HG03159 (cell line): ENCODE results near the gene CHTF18.

Experiments used
- ATAC-seq: cut with Tn5 transposase; IDR thresholded peaks from one replicate; pipeline ENCODE4 v1.9.1; 2021; ENCODE audit warnings: mild to moderate bottlenecking, moderate library complexity; ENCODE audit not compliant: unreplicated experiment

Gene CHTF18

DNA sequence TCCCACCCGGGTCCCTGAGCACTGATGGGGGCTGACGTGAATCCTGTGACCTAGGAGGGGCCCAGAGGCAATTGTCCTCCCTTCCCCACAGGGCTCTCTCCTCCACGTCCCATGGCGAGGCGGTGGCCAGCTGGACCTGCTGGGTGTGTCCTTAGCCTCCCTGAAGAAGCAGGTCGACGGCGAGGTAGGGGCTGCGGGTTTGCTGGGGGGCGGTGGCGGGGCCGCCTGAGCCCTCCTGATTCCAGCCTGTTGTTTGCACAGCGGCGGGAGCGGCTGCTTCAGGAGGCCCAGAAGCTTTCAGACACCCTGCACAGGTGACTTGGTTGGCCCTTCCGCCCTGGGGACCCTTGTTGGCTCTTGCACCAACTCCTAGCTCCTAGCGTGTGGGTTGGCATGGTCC, 1.7 kb downstream of the CHTF18 start:
- no peak for ATAC-seq

DNA sequence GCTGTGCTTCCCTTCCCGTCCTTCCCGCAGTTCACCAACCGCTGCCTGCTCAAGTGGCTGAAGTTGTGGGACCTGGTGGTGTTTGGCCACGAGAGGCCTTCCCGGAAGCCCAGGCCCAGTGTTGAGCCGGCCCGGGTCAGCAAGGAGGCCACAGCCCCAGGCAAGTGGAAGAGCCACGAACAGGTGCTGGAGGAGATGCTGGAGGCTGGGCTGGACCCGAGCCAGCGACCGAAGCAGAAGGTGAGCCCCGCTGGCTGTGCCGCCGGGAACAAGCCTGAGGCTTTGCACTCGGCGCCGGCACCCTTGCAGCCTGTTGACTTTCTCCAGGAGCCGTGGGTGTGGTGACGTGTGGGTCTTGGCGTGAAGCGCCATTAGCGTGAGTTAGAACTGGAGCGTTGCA, 2.7 kb downstream of the CHTF18 start:
- no peak for ATAC-seq

DNA sequence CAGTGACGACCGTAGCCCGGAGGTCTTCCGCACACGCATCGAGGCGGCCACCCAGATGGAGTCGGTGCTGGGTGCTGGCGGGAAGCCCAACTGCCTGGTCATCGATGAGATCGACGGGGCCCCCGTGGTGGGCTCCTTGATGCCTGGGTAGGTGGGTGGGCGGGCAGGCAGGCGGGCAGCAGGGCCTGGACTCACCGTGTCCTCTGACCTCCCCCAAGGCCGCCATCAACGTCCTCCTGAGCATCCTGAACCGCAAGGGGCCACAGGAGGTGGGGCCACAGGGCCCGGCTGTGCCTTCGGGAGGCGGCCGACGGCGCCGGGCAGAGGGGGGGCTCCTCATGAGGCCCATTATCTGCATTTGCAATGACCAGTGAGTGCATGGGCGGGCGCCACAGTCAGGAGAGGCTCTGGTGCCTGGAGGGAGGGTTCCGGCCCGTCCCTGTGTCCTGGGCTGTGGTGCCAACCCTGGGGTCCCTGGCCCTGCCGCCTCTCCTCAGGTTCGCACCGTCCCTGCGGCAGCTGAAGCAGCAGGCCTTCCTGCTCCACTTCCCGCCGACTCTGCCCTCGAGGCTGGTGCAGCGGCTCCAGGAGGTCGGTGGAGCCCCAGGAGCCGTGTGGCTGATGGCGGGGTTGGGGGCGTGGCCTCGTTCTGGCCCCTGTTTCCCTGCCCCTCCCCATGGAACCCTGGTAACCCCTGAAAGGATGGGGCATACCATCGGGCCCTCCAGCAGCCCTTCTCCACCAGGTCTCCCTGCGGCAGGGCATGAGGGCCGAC, 4.0 kb downstream of the CHTF18 start:
- no peak for ATAC-seq

DNA sequence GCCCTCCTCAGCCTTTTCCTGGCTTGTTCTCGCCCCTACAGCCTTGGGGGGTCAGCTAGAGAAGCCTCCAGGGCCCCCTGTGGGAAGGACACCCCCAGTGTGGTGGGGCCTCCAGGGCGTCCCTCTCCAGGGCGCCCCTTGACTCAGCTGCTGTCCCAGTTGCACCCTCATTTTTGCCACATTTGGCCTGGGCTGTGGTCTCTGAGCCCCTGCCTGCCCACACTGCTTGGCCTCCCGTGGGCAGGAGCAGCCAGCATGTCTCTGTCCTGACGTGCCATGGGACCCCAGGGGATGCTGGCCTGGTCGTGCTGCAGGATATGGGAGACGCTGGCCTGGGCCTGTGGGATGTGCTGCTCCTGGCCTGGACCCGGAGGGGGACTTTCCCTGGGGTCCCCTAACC, 5.0 kb downstream of the CHTF18 start:
- no peak for ATAC-seq

DNA sequence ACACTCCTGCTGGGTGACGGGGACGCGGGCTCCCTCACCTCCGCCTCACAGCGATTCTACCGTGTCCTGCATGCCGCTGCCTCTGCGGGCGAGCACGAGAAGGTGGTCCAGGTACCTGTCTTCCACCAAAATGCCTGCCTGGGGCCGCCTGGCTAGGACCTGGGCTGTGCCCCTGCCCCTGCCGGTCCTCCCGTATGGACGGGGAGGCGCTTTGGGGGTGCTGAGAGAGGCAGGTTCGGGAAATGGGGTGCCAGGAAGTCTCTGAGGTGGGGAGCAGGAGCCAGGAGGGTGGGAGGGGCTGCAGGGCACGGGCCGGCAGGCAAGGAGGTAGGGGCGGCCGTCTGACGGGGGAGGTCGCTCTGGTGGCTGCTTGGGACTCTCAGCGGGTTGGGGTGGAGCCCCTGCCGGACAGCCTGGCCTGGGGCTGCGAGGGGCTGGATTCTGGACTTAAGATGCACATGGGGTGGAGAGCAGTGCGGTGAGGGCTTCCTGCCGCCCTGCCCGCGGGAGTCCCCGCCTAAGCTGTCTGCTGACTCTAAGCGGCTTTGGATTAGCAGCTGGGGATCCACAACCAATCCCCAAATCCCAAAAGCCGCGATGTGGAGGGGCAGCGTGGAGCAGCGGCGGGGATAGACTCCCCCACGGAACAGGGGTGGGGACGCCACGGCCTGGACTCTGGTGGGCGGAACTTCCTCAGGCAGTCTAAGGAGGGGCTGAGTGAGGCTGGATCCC, 5.8 kb downstream of the CHTF18 start:
- no peak for ATAC-seq

DNA sequence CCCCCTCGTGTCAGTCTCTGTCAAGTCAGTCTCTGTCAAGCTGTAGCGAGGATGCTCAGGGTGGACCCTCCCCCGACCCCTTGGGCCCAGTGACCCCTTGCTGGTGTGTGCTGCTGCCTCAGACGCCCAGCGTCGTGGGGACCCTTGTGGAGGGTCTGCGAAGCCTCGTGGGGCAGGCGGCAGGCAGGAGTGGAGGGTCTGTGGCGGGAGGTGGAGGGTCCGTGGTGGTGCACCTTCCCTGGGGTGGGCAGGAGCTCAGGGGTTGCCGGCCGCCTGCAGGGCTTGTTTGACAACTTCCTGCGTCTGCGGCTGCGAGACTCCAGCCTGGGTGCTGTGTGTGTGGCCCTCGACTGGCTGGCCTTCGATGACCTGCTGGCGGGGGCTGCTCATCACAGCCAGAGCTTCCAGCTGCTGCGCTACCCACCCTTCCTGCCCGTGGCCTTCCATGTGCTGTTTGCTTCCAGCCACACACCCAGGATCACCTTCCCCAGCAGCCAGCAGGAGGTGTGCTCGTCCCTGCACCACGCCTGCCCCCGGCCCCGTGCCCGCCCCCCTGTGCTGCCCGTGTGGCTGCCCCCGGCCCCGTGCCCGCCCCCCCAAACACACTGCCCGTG, 6.5 kb downstream of the CHTF18 start:
- no peak for ATAC-seq

DNA sequence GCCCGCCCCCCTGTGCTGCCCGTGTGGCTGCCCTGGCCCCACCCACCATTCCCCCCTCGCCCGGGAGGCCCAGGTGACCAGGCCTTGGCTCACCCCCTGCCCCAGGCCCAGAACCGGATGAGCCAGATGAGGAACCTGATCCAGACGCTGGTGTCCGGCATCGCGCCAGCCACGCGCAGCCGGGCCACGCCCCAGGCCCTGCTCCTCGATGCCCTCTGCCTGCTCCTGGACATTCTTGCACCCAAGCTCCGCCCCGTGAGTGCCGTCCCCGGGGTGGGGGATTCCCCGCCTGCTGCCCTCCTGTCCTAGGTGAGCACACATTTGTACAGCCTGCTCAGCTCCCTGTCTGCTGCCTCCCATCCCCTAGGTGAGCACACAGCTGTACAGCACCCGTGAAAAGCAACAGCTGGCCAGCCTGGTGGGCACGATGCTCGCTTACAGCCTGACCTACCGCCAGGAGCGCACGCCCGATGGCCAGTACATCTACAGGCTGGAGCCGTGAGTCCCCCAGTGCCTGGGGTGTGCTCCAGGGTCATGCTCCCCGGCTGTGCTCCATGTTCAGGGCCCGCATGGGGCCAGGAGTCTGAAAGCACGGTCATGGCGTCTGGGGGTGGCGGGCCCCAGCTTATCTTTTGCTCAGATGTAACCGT, 7.3 kb downstream of the CHTF18 start:
- ATAC-seq: no peak

DNA sequence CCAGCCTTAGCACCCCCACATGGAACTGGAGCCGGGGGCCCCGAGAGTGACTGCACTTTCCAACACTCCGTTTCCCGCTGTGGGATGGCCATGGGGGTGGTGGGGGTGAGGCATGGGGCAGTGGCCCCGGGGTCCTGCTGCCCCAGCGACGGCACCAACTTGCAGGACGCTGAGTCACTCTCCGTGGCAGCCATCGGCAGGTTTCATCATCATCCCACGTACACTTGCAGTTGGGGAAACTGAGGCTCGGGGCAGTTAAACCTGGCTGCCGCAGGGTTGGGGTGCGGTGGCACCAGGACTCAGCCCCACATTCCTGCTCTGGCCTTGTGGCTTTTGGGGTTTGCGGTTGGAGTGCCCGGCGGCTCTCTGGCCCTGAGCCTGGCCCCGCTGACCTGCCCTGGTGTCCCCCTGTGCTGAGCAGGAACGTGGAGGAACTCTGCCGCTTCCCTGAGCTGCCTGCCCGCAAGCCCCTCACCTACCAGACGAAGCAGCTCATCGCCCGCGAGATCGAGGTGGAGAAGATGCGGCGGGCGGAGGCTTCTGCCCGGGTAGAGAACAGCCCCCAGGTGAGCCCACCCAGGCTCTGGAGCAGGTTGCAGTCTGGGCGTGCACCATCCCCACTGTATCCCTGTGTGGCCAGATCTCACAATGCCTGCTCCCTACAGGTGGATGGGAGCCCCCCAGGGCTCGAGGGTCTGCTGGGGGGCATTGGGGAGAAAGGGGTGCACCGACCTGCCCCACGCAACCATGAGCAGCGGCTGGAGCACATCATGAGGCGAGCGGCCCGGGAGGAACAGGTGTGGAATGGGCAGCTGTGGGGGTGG, 8.1 kb downstream of the CHTF18 start:
- ATAC-seq: no peak

DNA sequence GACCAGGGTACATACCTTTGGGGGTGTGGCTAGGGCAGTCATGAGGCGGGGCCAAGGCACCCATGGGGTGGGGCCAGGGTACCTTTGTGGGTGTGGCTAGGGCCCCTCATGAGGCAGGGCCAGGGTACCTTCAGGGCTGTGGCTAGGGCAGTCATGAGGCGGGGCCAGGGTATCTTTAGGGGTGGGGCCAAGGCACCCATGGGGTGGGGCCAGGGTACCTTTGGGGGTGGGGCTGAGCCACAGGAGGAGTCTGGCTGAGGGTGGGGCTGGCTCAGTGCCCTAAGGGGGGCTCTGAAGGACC, 8.7 kb downstream of the CHTF18 start:
- ATAC-seq: no peak

DNA sequence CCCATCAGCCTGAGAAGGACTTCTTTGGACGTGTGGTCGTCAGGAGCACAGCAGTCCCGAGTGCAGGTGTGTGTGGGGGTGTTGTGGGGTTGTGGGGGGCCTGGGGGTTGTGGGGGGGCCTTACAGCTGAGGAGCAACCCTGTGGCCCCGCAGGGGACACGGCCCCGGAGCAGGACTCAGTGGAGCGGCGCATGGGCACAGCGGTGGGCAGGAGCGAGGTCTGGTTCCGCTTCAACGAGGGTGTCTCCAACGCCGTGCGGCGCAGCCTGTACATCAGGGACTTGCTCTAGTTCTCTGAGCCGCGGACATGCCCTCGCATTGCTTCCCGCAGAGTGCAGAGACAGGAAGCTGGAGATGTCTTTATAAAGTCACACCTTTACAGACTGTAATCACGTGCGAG, 9.3 kb downstream of the CHTF18 start:
- no peak for ATAC-seq

DNA sequence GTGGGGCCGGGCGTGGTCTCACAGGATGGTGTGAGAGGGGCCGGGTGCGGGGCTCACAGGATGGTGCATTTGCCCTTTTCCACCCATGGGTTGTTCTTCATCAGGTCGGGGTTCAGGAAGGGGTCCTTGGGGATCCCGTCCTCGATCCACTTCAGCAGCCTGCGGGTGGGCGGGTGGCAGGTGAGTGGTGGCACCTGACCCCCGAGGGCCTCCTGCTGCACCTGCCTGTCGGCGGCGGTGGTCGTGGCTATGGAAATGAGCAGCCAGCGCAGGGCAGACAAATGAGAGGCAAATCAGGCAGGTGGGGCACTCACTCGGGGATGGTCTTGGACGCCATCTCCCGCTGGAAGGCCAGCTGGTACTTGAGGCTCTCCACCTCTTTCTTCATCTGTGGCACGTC, 10.2 kb downstream of the CHTF18 start:
- ATAC-seq: no peak

DNA sequence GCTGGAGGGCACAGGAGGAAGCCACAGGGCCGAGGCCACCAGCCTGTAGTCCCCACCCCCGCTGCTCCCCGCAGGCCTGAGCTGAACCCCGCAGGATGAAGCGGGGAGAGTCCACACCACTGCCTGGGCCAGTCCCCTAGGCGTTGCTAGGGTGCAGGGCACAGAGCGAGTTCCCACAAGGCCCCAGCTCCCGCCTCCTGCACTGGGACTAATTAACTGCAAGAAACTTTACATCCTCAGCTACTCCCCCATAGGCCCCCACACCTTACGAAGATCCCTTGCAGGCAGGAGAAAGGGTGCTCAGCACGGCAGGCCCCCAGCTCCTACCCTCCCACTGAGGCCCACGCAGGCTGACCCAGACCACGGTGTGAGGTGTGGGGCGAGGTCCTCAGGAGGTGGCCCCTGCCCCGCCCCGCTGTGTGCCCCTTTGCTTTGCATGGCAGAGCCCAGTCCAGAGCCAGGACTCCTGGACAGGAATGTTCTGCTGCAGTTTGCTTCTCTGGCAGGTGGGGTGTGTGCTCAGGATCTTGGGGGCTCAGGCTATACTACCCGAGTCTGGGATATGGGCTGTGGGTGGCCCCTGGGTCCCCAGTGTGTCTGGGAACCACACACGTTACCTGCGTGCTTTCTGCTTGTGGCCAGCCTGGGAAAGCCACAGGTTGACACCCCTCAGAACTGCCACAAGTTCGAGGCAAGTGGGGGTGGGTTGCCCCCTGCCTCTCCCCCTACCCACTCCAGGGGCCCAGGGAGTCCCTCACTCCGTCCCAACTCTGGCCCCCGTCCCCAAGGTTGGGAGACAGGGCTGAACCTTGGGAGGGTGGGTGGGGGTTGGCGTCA, 10.9 kb downstream of the CHTF18 start:
- no peak for ATAC-seq

DNA sequence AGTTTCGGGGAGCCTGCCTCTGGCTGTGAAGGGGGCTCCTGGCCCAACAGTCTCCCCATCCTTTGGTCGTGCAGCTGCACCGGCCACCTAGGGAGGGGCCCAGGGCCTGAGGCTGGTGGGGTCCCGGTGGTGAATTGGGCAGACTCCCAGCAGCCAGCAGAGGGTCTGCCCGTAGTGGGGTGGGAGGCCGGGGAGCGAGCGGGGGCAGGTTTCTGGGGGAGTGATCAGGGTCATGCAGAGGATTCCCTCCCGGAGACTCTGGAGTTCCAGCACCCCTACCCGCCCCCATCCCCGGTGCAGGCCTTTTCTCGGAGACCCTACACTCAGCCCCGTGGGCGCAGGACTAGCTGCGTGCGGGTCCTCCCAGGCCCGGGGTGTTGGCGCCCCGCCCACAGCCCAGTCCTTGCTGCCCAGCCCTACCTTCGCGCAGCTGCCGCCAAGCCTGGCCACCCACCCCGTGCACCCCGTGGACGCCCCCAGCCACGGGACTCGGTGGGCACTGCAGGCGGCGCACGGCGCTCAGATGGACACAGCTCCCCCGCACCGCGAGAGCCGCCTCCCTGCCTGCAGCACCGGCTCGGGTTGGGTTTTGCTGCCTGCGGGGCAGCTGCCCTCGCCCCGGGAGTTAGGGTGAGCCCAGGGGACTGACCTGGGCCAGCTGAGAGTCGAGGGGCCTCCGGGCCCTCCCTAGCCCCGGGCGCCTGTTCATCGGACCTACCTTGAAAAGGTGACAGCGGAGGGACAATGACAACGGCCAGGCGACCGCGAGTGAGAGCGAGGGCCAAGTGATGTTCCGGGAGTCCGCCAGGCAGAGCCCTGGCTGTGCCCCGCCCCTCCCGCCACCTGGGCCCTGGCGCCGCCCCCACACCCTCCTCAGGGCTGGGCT, 11.8 kb downstream of the CHTF18 start, which contains the start of gene GNG13:
TSS of gene GNG13 (minus strand) at position 787 of the 886 bp plus-strand sequence. CDS start 1,657 bp downstream, outside the sequence.
- ATAC-seq: no peak

DNA sequence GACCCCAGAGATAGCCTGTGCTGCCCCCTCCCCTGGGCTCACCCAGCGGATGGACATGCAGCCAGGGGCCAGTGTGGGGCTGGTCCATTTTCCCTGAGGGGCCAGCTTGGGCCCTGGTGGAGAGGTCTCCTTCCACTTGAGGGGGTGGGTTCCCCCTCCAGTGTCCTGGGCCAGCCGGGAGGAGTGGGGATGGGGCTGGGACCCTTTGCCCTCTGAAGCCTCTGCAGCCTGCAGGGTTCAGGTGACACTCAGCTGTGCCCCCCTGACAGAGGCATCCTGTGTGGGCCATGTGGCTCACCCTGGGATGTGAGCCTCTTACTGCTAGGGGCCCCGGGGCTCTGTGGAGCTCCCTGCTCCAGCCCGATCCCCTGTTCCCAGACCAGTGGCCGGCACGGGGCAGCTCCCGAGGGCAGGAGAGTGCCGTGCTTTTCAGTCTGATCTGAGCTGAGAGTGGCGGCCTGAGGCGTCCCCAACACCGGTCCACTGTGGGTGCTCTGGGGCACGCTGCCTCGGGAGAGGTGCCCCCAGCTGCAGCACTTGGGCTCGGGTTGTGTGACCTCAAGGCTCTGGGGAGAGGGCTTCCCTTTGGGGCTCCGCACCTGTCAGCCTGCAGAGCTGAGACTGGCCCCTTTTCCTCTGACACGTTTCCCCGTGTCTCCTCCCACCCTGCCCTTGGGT, 12.6 kb downstream of the CHTF18 start:
- ATAC-seq: no peak

DNA sequence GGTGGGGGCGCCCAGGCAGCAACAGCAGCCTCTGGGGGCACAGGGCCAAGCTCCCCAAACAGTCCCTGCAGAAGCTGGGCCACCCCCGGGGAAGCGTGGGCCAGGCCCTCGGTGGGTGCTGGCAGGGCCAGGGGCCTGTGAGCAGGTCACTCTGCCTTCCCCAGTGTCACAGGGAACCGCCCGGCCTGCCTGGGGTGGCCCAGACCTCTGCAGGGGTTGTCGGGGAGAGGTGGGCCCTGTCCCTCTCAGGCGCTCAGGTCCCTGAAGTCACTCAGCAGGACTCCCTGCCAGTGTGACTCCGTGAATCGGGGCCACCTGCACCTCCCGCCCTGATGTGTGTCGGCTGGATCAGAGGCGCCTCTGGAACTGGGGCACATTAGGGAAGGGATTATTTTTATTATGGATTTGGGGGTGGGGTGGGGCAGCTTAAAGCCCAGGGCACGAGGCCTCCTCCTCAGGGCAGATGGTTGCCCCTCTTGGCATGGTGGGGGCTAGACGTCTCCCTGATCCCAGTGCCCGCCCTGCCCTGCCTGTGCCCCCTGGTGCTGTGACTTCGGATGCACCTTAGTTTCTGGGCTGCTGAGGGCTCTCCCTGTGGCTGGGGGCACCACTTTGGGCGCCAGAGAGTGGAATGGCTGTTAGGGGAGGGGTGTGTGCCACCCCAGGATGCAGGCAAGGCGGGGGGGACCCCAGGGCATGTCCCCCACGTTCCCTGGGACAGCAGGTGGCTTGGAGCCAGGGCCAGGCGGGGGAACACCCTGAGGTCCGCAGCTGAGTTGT, 13.4 kb downstream of the CHTF18 start:
- no peak for ATAC-seq

DNA sequence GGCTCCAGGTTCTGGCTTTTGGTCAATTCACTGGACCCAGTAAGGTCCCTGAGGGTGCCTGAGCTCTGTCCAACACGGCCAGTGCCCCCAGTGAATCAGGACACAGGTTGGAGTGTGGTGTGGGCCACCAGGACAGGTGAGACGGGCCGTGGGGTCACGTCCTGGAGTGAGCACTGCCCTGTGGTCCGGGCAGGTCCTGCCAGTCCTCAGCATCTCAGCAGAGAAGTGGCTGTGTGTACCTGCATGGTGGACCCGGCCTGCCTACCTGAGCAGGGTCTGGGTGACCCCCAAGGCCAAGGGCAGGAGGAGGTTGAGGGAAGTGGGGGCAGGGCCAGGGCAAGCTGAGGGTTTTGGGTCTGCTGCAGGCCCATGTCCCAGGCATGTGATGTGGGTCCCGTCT, 14.0 kb downstream of the CHTF18 start:
- no peak for ATAC-seq

DNA sequence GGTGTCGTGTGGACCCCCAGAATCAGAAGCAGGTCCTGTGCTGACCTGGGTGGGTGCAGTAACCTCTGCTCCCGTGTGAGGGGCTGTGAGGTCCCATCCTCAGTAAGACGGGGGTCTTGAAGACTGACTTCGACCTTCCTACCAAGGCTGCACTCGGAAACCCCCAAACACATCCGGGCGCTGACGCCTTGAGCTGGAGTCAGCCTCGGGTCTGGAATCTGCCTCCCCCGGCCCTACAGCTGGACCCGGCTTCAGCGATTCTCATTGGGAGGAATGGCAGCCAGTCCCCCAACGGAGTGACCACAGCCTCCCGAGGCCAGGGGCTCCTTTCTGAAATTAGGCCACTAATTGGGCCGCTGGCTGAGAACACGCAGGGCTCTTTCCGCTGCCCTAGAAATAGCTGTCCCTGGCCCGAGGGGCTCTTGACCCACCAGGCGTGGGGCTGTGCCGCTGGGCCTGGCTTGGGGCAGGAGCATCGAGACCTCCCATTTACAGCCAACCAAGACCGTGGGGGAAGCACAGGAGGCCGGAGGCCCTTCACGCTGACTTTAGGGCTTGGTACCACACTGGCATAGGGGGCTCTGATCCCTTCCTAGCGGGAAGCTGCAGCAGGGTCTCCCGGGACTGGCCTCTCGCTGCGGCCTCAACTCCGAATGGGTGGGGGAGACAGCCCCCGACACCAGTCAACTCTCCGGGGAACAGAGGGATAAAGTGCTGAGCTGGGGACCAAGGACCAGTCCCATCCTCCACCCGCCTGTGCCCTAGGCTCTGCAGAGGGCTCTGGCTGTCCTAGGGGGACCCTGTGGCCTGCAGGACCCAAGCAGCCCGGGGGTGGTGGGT, 14.7 kb downstream of the CHTF18 start:
- ATAC-seq: no peak
